BE2C (cell line): Measurements from ENCODE around the gene PARP4. TPM values are rescaled to one million over a fixed set of nuclear protein-coding genes. Genes with fewer than 3 reads are reported as not detected.
"Not testable (repeated sequence)": the region's sequence is repeated elsewhere in the genome, so short reads cannot be mapped to it uniquely, and the experiment has no call there.

Source experiments
- DNase-seq: peaks from one replicate; pipeline ENCODE4 v3.0.0-alpha.2; 2020
- H3K27me3 ChIP-seq: fragments of 250-450 bp; sonication (Bioruptor Pico); 2 replicates; pipeline ENCODE4 v1.5.1; 2020; ENCODE audit warnings: mild to moderate bottlenecking
- H3K36me3 ChIP-seq: fragments of 250-450 bp; sonication (Bioruptor Pico); 2 replicates; pipeline ENCODE4 v1.5.1; 2020; ENCODE audit warnings: mild to moderate bottlenecking
- H3K4me1 ChIP-seq: fragments of 250-450 bp; sonication (Bioruptor Pico); 2 replicates; pipeline ENCODE4 v1.5.1; 2020
- H3K4me3 ChIP-seq: 2 replicates; pipeline ENCODE4 v1.5.1; 2011; ENCODE audit warnings: low read depth, low read length
- H3K9me3 ChIP-seq: fragments of 250-450 bp; sonication (Bioruptor Pico); 2 replicates; pipeline ENCODE4 v1.5.1; 2020
- polyA plus RNA-seq: library from polyadenylated mRNA; unstranded; fragments of >200 nt; gene quantifications from one replicate; pipeline ENCODE4 v1.2.1, GENCODE V29; 2012; ENCODE audit warnings: low read depth, missing spikeins; ENCODE audit not compliant: insufficient read length, insufficient read depth
- TF ChIP-seq, protein P1 (sequence below): IDR thresholded peaks from 2 replicates; pipeline ENCODE4 v1.5.1; 2012; ENCODE audit warnings: mild to moderate bottlenecking, low read depth, low read length

Gene PARP4
- 7.4 TPM for polyA plus RNA-seq

DNA sequence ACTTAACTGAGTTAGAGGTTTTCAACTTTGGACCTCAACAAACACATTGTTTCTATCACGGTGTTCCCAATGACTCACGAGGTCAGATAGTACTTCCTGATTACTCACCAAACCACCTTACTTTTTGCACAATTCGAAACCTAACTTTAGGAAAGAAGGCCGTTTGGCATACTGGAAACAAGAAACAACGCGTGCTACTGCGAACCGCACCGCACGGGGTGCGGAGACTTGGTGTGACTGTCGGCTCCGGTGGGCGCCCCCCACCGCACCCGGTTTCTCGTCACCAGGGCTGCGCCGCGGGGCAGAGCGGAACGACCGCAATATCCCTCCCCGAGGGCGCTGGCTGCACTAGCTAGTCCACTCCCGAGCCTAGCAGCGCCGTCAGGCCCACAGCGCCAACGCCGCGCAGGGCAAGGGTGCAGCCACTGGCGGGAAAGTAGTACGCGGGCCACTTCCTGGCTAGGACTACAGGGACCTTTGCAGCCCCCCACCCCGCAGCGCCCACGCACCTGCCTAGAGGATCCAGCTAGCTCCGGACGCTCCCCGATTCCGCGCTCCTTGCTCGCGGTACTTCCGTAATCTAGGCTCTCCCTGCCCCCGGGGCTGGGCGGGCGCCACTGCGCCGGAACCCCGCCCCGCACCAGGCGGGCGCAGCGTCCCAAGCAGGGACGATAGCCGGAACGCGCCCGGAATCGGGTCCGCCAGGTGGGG, at the start of gene PARP4:
Gene PARP4, minus strand, starts transcription at position 582 of the 711 bp plus-strand sequence. CDS start 9,002 bp downstream, outside the sequence.
- Histone ChIP-seq H3K9me3 (no peaks in the 10 kb centered on the region), H3K36me3 (no peaks in the 10 kb centered on the region; the same call in 1 of the 2 replicates), H3K27me3 (no peaks in the 10 kb centered on the region), H3K4me1 (no peaks in the 10 kb centered on the region; the same call in 1 of the 2 replicates), H3K4me3 (peak within 1 kb of the TSS; percentile 67)
- peak; percentile 74 for DNase-seq
- TF ChIP-seq, protein P1, sequence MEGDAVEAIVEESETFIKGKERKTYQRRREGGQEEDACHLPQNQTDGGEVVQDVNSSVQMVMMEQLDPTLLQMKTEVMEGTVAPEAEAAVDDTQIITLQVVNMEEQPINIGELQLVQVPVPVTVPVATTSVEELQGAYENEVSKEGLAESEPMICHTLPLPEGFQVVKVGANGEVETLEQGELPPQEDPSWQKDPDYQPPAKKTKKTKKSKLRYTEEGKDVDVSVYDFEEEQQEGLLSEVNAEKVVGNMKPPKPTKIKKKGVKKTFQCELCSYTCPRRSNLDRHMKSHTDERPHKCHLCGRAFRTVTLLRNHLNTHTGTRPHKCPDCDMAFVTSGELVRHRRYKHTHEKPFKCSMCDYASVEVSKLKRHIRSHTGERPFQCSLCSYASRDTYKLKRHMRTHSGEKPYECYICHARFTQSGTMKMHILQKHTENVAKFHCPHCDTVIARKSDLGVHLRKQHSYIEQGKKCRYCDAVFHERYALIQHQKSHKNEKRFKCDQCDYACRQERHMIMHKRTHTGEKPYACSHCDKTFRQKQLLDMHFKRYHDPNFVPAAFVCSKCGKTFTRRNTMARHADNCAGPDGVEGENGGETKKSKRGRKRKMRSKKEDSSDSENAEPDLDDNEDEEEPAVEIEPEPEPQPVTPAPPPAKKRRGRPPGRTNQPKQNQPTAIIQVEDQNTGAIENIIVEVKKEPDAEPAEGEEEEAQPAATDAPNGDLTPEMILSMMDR, result no peak

DNA sequence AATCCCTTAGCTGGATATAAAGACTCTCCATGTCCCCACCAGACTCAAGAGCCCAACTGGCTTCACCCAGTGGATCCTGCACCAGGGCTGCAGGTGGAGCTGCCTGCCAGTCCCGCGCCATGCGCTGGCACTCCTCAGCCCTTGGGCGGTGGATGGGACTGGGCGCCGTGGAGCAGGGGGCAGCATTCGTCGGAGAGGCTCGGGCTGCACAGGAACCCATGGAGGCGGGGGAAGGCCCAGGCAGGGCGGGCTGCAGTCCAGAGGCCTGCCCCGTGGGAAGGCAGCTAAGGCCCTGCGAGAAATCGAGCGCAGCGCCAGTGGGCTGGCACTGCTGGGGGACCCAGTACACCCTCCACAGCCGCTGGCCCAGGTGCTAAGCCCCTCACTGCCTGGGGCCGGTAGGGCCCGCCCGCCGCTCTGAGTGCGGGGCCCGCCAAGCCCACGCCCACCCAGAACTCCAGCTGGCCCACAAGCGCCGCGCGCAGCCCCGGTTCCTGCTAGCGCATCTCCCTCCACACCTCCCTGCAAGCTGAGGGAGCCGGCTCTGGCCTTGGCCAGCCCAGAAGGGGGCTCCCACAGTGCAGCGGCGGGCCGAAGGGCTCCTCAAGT, 48.1 kb upstream of the PARP4 start:
- not testable (repeated sequence) for H3K27me3 ChIP-seq, DNase-seq, H3K4me1 ChIP-seq, H3K36me3 ChIP-seq, H3K9me3 ChIP-seq, H3K4me3 ChIP-seq

DNA sequence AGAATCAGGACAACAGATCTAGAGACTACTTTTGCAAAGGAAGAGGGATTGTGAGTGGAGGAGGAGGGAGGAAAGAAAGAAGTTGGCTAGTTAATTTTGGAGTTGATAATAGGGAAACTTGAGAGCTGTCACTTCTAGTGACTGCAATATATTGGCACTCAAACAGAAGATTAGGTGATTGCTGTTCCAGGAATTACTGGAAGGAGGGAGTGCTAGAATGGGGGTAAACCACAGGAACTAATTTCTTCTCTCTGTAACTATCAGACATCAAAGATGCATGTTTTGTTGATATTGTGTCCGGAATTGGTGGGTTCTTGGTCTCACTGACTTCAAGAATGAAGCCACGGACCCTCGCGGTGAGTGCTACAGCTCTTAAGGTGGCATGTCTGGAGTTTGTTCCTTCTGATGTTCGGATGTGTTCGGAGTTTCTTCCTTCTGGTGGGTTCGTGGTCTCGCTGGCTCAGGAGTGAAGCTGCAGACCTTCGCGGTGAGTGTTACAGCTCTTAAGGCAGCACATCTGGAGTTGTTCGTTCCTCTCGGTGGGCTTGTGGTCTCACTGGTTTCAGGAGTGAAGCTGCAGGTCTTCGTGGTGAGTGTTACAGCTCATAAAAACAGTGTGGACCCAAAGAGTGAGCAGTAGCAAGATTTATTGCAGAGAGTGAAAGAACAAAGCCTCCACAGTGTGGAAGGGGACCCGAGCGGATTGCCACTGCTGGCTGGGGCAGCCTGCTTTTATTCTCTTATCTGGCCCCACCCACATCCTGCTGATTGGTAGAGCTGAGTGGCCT, 47.0 kb upstream of the PARP4 start:
- not testable (repeated sequence) for H3K36me3 ChIP-seq, H3K9me3 ChIP-seq, H3K4me1 ChIP-seq, H3K27me3 ChIP-seq, DNase-seq, H3K4me3 ChIP-seq

DNA sequence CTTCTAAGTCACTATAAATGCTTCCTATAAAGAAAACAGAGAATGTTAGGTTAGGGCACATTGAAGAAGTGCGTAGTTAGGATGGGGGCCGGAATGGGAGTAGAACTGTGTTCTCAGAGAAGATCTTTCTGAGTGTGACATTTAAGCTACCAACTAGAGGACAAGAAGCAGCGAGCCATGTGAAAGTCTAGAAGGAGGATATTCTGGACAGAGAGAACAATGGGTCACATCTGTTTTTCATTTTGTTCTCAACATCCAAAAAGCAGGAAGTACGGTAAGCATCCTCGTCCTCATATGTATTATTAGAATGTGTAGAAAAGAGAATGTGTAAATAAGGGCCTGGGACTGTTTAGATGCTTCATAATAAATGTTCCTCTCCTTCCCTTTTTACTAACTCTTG, 44.5 kb upstream of the PARP4 start:
- Histone ChIP-seq H3K4me3 (no peak overlapping the region), H3K9me3 (no peaks in the 10 kb centered on the region), H3K4me1 (no peaks in the 10 kb centered on the region), H3K27me3 (no peaks in the 10 kb centered on the region), H3K36me3 (no peaks in the 10 kb centered on the region)
- TF ChIP-seq, protein P1, result no peak
- DNase-seq, result no peak

DNA sequence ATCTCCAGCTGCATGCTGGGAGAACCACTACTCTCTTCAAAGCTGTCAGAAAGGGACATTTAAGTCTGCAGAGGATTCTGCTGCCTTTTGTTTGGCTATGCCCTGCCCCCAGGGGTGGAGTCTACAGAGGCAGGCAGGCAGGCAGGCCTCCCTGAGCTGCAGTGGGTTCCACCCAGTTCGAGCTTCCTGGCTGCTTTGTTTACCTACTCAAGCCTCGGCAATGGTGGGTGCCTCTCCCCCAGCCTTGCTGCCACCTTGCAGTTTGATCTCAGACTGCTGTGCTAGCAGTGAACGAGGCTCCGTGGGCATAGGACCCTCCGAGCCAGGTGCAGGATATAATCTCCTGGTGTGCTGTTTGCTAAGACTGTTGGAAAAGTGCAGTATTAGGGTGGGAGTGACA, 41.3 kb upstream of the PARP4 start:
- H3K9me3 ChIP-seq, H3K4me1 ChIP-seq, H3K36me3 ChIP-seq, H3K4me3 ChIP-seq, H3K27me3 ChIP-seq, DNase-seq: not testable (repeated sequence)

DNA sequence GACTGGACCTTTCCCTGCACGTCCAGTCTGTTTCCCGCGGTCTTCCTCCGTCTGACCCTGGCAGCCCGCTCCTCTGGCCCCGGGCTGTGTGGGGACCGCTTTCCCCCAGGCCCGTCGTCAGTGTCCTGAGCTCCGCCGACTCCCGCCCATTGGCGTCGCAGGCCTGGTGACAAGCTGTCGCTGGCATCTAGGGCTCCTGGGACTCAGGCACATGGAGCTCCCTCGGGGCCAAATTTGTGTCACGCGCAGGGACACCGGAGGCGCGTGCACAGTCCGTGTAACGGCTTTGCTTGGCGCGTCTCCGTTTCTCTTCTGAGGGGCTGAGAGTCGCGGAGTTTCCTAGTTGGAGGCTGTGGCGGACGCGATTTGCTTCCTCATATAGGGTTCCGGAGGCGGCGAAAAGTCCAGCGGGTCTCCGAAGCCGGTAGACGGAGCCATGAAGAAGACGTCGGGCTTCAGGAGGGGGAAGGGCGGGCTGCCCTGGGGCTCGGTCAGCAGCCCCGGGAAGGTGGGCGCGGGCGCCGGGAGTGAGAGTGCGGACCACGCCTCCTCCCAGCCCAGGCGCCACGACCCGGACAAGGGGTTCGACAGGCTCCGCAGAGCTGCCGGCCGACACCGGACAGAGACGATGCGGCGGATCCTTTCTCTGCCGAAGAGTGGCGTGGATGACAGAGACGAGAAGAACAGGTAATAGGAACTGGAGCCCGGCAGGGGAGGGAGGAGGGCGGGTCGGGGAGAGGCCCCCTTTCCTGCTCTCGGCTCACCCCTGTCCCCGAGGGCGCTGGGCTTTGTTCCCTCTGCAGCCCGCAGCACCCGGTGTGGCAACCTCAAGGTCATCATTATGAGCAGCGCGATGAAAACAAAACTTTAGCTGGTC, 29.1 kb upstream of the PARP4 start:
- peak; percentile 47 for DNase-seq
- not testable (repeated sequence) for H3K4me1 ChIP-seq, H3K36me3 ChIP-seq, H3K9me3 ChIP-seq
- Histone ChIP-seq H3K4me3 (peak overlapping the region; percentile 45), H3K27me3 (peaks cover 16% of the 10 kb centered on the region)

DNA sequence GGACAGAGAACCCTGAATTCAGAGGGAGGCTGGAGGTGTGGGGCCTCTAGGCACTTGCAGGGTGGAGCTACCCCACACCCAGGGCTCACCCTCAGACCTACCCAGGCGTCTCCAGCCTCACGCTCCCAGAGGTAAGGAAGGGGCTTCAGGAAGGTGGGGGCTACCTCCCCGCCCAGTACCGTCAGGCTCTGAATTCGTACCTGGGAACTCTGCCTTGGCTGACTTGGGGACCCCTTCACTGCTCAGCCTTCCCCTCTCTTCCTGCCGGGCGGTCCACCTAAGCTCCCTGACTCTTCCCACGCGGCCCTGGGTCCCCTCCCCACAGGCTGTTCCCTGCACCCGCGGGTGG, 28.5 kb upstream of the PARP4 start:
- Histone ChIP-seq H3K9me3 (no peaks in the 10 kb centered on the region), H3K4me3 (no peak overlapping the region; the same call in 1 of the 2 replicates), H3K4me1 (no peaks in the 10 kb centered on the region), H3K27me3 (peaks cover 16% of the 10 kb centered on the region), H3K36me3 (no peaks in the 10 kb centered on the region)
- DNase-seq, result no peak
- TF ChIP-seq, protein P1, result no peak
